SU-DHL-6 (cell line): Measurements from ENCODE around the gene TREML2.

Experiments used
- H2AFZ ChIP-seq: fragments of 200-600 bp; sonication (generic); 2 replicates; pipeline ENCODE4 v1.6.1; 2014; ENCODE audit warnings: low read depth, mild to moderate bottlenecking, moderate library complexity, mixed read lengths, antibody characterized with exemption, low read length; ENCODE audit not compliant: severe bottlenecking
- H3F3A ChIP-seq: fragments of 200-600 bp; shearing (Covaris generic); 2 replicates; pipeline ENCODE4 v1.6.0; 2016; ENCODE audit warnings: antibody characterized with exemption, mild to moderate bottlenecking; ENCODE audit not compliant: insufficient read depth
- H3K27ac ChIP-seq: fragments of 200-600 bp; sonication (generic); 2 replicates; pipeline ENCODE4 v1.5.1; 2016; ENCODE audit warnings: low read depth, mild to moderate bottlenecking, low read length, moderate library complexity, mixed read lengths
- H3K27me3 ChIP-seq: fragments of 200-600 bp; sonication (generic), shearing (Covaris generic); 2 replicates; pipeline ENCODE4 v1.6.0; 2014; ENCODE audit warnings: mild to moderate bottlenecking, low read length
- H3K36me3 ChIP-seq: fragments of 200-600 bp; sonication (generic); 2 replicates; pipeline ENCODE4 v1.6.1; 2014; ENCODE audit warnings: mild to moderate bottlenecking, low read length, mixed read lengths
- H3K4me2 ChIP-seq: fragments of 300-600, 200-600 bp; shearing (Covaris generic), sonication (generic); 2 replicates; pipeline ENCODE4 v1.6.0; 2014; ENCODE audit warnings: low read length, low read depth, mild to moderate bottlenecking; ENCODE audit not compliant: poor library complexity, severe bottlenecking
- H3K4me3 ChIP-seq: fragments of 200-600 bp; sonication (generic); 2 replicates; pipeline ENCODE4 v1.5.1; 2014; ENCODE audit warnings: antibody characterized with exemption, low read length, mild to moderate bottlenecking, mixed read lengths; ENCODE audit not compliant: insufficient read depth, poor library complexity, severe bottlenecking
- H3K79me2 ChIP-seq: fragments of 200-600 bp; sonication (generic); 2 replicates; pipeline ENCODE4 v1.6.1; 2014; ENCODE audit warnings: mild to moderate bottlenecking, low read length, moderate library complexity; ENCODE audit not compliant: insufficient read depth
- H3K9ac ChIP-seq: fragments of 200-600 bp; sonication (generic); 2 replicates; pipeline ENCODE4 v1.7.0; 2014; ENCODE audit warnings: mild to moderate bottlenecking, low read length
- H3K9me2 ChIP-seq: fragments of 200-600 bp; sonication (generic); replicated peaks from 2 replicates; pipeline ENCODE4 v1.6.1; 2014; ENCODE audit warnings: low read length; ENCODE audit not compliant: insufficient read depth
- H3K9me3 ChIP-seq: fragments of 200-600 bp; sonication (generic); 2 replicates; pipeline ENCODE4 v1.6.1; 2014; ENCODE audit warnings: low read length, mixed read lengths; ENCODE audit not compliant: insufficient read depth
- H4K20me1 ChIP-seq: fragments of 200-600 bp; sonication (generic); 2 replicates; pipeline ENCODE4 v1.6.1; 2014; ENCODE audit warnings: low read depth, mild to moderate bottlenecking, antibody characterized with exemption, low read length, moderate library complexity, mixed read lengths
- EZH2phosphoT487 ChIP-seq: fragments of 200-600 bp; sonication (generic), shearing (Covaris generic); conservative IDR thresholded peaks from 2 replicates; pipeline ENCODE4 v1.6.1; 2018; ENCODE audit warnings: mild to moderate bottlenecking, antibody characterized with exemption, low read length, moderate library complexity, mixed read lengths
- TF ChIP-seq, protein P1 (sequence below): fragments of 200-600 bp; sonication (generic); IDR thresholded peaks from one replicate; pipeline ENCODE4 v1.5.1; 2017; ENCODE audit warnings: antibody characterized with exemption, mild to moderate bottlenecking, low read length, moderate library complexity; ENCODE audit not compliant: insufficient read depth, poor library complexity, severe bottlenecking

TREML2 gene

DNA sequence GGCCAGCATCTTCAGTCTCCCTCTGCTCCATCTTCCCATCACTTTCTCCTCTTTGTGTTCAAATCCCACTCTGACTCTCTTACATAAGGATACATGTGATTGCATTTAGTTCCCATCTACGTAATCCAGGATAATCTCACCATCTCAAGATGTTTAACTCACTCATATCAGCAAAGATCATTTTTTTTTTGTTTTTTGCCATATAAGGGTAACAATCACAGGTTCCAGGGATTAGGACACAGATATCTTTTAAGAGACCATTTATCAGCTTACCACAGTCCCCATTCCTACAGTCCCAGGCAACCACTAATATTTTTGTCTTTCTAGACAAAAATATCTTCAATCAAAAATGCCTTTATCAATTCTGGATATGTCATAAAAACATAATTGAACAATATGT is 3.2 kb upstream of the TREML2 start:
- no peak overlapping the region for H2AFZ ChIP-seq
- H3K9me2 ChIP-seq: no peaks in the 10 kb centered on the region
- H3K36me3 ChIP-seq: no peaks in the 10 kb centered on the region
- H3F3A ChIP-seq: peaks cover 11% of the 10 kb centered on the region
- H3K9me3 ChIP-seq: no peaks in the 10 kb centered on the region
- H3K79me2 ChIP-seq: no peaks in the 10 kb centered on the region
- no peak overlapping the region for H3K4me3 ChIP-seq
- no peak overlapping the region for H3K9ac ChIP-seq
- no peaks in the 10 kb centered on the region for H4K20me1 ChIP-seq
- no peaks in the 10 kb centered on the region for H3K27me3 ChIP-seq
- no peak overlapping the region for H3K4me2 ChIP-seq
- H3K27ac ChIP-seq: no peak overlapping the region
- TF ChIP-seq EZH2phosphoT487: no peak
- TF ChIP-seq, protein P1, sequence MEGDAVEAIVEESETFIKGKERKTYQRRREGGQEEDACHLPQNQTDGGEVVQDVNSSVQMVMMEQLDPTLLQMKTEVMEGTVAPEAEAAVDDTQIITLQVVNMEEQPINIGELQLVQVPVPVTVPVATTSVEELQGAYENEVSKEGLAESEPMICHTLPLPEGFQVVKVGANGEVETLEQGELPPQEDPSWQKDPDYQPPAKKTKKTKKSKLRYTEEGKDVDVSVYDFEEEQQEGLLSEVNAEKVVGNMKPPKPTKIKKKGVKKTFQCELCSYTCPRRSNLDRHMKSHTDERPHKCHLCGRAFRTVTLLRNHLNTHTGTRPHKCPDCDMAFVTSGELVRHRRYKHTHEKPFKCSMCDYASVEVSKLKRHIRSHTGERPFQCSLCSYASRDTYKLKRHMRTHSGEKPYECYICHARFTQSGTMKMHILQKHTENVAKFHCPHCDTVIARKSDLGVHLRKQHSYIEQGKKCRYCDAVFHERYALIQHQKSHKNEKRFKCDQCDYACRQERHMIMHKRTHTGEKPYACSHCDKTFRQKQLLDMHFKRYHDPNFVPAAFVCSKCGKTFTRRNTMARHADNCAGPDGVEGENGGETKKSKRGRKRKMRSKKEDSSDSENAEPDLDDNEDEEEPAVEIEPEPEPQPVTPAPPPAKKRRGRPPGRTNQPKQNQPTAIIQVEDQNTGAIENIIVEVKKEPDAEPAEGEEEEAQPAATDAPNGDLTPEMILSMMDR: no peak

DNA sequence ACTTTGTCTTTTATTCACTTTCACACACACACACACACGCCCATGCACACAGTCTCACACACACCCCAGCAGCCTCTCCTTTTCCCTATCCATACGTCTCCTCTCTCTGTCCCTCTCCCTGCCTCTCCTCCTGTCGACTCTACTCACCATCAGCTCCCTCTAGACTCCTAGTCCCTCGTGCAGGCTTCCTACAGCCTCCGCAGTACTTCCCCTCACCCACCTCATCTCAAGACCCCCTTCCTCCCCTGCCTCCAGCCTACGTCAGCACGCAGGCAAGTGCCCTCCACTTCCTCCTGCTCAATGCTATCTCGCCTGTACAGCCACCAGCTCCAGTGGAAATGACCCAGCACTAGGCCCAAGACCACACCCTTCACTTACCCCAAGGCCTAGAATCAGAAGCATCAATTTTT is 820 bp upstream of the TREML2 start:
- H3K4me2 ChIP-seq: no peak overlapping the region
- H3F3A ChIP-seq: peaks cover 11% of the 10 kb centered on the region
- H3K4me3 ChIP-seq: no peak overlapping the region
- no peak overlapping the region for H3K27ac ChIP-seq
- no peaks in the 10 kb centered on the region for H3K27me3 ChIP-seq
- no peak overlapping the region for H2AFZ ChIP-seq
- TF ChIP-seq, protein P1: no peak
- no peaks in the 10 kb centered on the region for H3K79me2 ChIP-seq
- no peaks in the 10 kb centered on the region for H4K20me1 ChIP-seq
- H3K9ac ChIP-seq: no peak overlapping the region
- no peaks in the 10 kb centered on the region for H3K9me2 ChIP-seq
- H3K9me3 ChIP-seq: no peaks in the 10 kb centered on the region
- H3K36me3 ChIP-seq: no peaks in the 10 kb centered on the region

DNA sequence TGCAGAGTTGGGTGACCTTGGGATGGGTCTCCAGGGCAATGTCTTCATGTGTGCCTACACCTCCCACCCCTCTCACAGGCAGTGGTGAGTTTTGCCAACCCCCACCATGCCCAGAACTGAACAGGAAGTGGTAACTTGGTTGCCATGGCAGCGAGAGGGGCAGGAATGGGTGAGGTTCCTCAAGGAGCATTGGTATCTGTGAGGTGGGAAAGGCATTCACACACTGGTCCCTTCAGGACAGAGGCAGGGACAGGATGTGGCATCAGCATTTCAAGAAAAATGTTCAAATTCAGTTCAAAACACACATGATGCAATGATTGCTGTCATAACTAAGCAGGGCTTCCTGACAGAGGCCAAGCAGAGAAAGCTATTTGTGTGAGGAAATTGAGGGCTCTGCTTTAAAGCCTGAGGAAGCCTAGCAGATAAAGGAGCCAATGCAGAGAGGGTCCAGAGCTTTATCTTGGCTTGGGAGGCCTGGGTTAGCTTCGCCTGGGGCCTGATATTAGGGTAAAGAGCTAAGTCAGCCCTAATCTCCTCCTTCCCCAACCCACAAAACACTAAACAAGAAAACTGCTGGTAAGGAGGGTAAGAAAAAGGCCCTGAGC is 551 bp downstream of the TREML2 start:
- Histone ChIP-seq H3K27ac (peak overlapping the region; percentile 66), H3K4me2 (peak overlapping the region; percentile 38), H3K9ac (peak overlapping the region; percentile 6; the same call in 1 of the 2 replicates)

More for the DNA sequence above, 551 bp downstream of the TREML2 start:
- peak overlapping the region; percentile 3 for H2AFZ ChIP-seq
- H3K36me3 ChIP-seq: no peaks in the 10 kb centered on the region
- peaks cover 4% of the 10 kb centered on the region; the same call in 1 of the 2 replicates for H3K27me3 ChIP-seq
- TF ChIP-seq, protein P1: no peak
- TF ChIP-seq EZH2phosphoT487: no peak
- H3K79me2 ChIP-seq: no peaks in the 10 kb centered on the region
- H3K4me3 ChIP-seq: no peak overlapping the region
- H3K9me3 ChIP-seq: no peaks in the 10 kb centered on the region
- H3F3A ChIP-seq: peaks cover 11% of the 10 kb centered on the region
- no peaks in the 10 kb centered on the region for H4K20me1 ChIP-seq
- H3K9me2 ChIP-seq: no peaks in the 10 kb centered on the region
